Measurements from ENCODE around the gene SRBD1. TPM values are rescaled to one million over a fixed set of nuclear protein-coding genes. Genes with fewer than 3 reads are reported as not detected.

Gene SRBD1
- polyA plus RNA-seq, 2 of the 4 experiments (the other 2 are of a cell fraction) = 11.0 to 13.7 TPM

GRCh38 chr2:45418532-45418931 is 192.5 kb downstream of the SRBD1 start:
- Histone ChIP-seq H3K9me3 (no peaks in the 10 kb centered on the region), H3K27ac (no peak overlapping the region), H3K4me1 (no peaks in the 10 kb centered on the region), H3K4me2 (no peak overlapping the region), H3K4me3 (no peak overlapping the region)
- DNase-seq (ENCODE audit: low read depth in 1 of 2, low spot score in 1 of 2) (no peak), ATAC-seq (no peak), FAIRE-seq (no peak)
- CTCF ChIA-PET = interaction anchor here (1.1 to 1.7 kb wide), 2 partner anchors 10 to 436 kb away, joined by 3 to 4 read pairs; no protein-coding TSS in a partner anchor
- TF ChIP-seq MAX (IDR thresholded peaks at IDR 0.05) (no peak), HMGXB4 (CRISPR knock-in tag; IDR thresholded peaks at IDR 0.05; ENCODE audit: borderline replicate concordance) (no peak), CEBPB (IDR thresholded peaks at IDR 0.05) (no peak), RNF2 (IDR thresholded peaks at IDR 0.05; ENCODE audit: borderline replicate concordance, low read depth) (no peak), POLR2A (IDR thresholded peaks at IDR 0.05; ENCODE audit: low read length) (no peak), ESRRA (IDR thresholded peaks at IDR 0.05; ENCODE audit: borderline replicate concordance, low read length) (no peak), EP300 (IDR thresholded peaks at IDR 0.05) (no peak), CBX8 (IDR thresholded peaks at IDR 0.05) (no peak), USF2 (IDR thresholded peaks at IDR 0.05) (no peak), FOSB (CRISPR knock-in tag; IDR thresholded peaks at IDR 0.05) (no peak), FOXS1 (CRISPR knock-in tag; IDR thresholded peaks at IDR 0.05) (no peak), KDM1A (IDR thresholded peaks at IDR 0.05; ENCODE audit: low read depth) (no peak), EHF (CRISPR knock-in tag; IDR thresholded peaks at IDR 0.05) (no peak), HDAC2 (IDR thresholded peaks at IDR 0.05) (no peak)
- whole genome bisulfite sequencing (ENCODE audit: missing lambda C conversion rate) = 60% methylated on average over 3 of the region's 3 CpGs
- POLR2A ChIA-PET = no interaction called here

GRCh38 chr2:45415534-45416123 is 195.4 kb downstream of the SRBD1 start:
- DNase-seq (ENCODE audit: low read depth in 1 of 2, low spot score in 1 of 2) (no peak), ATAC-seq (no peak), FAIRE-seq (no peak)
- TF ChIP-seq KDM1A (IDR thresholded peaks at IDR 0.05; ENCODE audit: low read depth) = no peak
- no peak for TF ChIP-seq HMGXB4 (CRISPR knock-in tag; IDR thresholded peaks at IDR 0.05; ENCODE audit: borderline replicate concordance)
- TF ChIP-seq ZFP36 (IDR thresholded peaks at IDR 0.05; ENCODE audit: borderline replicate concordance, partially characterized antibody) = no peak
- no peak for TF ChIP-seq NR3C1 (IDR thresholded peaks at IDR 0.05)
- TF ChIP-seq HOXB13 (CRISPR knock-in tag; IDR thresholded peaks at IDR 0.05; ENCODE audit: low read depth) = no peak
- TF ChIP-seq TP53 (CRISPR knock-in tag; IDR thresholded peaks at IDR 0.05) = no peak
- no peak for TF ChIP-seq ATOH8 (CRISPR knock-in tag; IDR thresholded peaks at IDR 0.05; ENCODE audit: low read depth)
- no peak overlapping the region for H3K27ac ChIP-seq
- WGBS (ENCODE audit: missing lambda C conversion rate) = 58% methylated on average over 3 of the region's 5 CpGs
- H3K9me3 ChIP-seq = no peaks in the 10 kb centered on the region
- ChIA-PET POLR2A (no interaction called here), CTCF (interaction anchor here (0.9 kb wide), 1 partner anchor 38 kb away, joined by 3 read pairs; no protein-coding TSS in a partner anchor)
- no peak overlapping the region for H3K4me3 ChIP-seq
- no peak overlapping the region for H3K4me2 ChIP-seq
- no peaks in the 10 kb centered on the region for H3K4me1 ChIP-seq
